ENCODE measurements around the gene LENEP.

The LENEP gene

DNA sequence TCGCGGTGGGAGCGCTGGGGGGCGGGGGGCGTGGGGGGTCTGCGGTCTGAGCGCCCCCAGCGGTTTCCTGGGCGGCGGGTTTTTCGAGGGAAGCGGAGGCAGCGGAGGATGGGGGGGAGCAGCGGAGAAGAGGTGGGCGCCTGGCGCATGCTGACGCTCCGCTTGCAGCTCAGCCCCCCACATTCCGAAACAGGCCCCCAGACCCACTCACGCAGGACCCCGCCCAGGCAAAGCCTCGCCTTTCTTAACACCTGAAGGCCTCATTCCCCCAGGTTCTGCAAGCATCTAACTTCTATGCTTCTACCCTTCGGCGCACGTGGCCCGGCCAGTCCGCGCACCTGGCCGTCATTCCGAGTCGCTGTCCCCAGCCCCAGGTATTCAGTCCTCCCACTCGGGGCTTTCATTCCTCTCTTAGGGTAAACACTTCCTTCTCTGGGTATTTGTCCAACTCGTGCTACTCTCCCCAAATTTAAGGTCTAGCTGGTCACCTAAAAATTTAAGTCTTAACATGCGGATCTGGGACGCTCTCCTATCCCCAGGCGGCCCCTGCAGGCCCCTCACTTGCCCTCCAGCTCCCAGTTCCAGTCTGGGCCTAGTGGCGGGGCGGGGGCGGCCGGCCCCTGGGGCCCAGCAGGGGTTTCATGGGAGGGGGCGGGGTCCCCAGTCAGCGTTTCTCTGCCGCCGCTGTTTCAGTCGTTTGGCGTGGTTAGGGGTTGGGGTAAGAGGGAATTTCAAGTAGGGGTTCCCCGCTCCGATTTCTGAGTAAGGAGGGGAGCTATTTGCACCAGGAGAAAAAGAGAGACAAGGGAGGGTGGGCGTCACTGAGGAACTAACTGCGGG is 6.4 kb downstream of the LENEP start:
- DNase-seq, result peak; percentile 58 to 64

DNA sequence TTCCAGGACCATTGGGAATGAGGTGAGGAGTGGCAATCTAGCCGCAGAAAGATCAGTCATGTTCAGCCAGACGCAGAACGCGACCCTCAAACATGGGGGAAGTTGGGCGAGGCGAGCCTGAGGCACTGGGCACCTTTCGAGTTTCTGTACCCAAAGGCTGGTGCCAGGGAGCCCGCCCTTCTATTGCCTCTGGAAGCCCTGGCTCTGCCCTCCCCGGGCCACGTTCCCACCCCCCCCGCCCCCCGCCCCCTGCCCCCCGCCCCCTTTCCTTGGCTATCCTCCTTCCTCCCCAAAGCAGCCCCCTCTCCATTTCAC is 7.0 kb downstream of the LENEP start:
- no peak for DNase-seq

DNA sequence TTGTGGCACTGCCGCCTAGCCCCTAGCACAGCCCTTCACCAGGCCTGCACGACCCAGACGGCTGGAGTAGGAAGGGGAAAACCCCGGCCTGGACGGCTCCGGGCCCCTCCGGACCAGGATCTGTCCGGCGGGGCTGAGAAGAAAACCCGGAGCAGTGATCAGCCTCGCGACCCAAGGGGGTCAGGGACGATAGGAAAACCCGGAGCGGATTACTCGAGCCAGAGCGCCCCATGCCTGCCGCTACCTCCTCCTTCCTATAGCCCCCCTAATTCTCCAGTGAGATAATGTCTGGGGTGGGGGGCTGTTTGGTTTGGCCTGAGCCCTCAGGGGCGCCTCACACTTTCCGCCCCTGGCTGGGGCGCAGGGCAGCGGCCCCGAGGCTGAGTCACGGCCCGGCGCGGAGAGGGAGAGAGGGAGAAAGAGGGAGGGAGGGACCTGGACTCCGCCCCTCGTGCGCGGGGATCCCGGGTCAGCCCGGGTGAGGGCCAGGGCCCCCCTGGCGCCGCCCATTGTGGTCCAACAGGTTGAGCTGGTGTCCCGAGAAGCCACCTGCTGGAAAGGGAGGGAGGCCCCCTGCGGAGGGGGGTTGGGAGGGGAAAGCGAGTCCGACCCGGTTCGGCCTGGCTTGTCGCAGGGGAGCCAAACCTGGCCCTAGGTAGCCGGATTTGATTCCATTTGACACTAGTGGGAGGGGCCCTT is 7.5 kb downstream of the LENEP start:
- DNase-seq, result peak; percentile 91 to 92

DNA sequence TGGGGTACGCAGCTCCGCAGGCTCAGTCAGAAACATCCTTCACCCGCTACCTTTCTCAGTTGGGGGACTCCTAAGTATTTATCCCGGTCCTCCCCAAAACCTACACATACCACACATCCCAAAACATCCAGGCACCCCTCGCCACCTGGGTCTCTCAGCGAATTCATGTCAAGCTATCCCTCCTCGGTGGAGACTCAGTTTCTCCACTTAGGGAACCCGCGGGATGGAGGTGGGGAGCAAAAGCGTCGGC is 8.0 kb downstream of the LENEP start:
- DNase-seq, result peak in 1 of 2 experiments; percentile 62

DNA sequence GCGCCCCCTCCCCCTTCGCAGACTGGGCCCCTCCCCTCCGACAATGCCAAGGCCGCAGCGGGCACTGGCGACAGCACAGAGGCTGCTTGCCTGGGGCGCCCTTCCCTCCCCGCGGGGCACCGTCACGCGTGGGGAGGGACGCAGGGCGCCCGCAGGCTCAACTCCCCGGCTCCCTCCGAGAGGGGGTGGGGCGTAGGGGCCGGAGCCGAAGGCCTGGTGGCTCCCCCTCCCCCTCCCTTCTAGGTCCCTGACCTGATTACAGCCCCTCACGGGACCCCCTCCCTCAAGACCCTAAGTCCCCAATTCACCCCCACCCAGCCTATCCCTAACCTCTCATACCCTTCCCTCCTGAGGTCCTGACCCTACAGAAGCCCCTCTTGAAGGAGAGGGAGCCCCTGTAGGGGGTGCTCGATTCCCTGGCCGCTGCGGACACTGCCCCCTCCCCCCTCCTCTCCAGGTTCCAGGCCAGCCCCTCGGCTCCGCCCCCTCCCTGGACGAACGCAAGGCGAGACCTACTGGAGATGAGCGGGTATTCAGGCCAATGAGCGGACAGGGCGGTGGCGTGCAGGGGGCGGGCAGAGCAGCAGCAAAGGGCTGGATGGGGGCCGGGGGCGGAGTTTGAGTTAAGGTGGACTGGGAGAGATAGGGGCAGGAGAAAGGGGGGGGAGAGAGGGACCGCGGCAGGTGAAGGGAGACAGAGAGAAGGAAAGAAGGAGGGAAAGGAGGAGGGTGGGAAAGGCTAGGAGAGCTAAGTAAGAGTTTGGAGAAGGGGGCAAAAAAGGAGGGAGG is 8.5 kb downstream of the LENEP start:
- peak; percentile 98 to 99 for DNase-seq

DNA sequence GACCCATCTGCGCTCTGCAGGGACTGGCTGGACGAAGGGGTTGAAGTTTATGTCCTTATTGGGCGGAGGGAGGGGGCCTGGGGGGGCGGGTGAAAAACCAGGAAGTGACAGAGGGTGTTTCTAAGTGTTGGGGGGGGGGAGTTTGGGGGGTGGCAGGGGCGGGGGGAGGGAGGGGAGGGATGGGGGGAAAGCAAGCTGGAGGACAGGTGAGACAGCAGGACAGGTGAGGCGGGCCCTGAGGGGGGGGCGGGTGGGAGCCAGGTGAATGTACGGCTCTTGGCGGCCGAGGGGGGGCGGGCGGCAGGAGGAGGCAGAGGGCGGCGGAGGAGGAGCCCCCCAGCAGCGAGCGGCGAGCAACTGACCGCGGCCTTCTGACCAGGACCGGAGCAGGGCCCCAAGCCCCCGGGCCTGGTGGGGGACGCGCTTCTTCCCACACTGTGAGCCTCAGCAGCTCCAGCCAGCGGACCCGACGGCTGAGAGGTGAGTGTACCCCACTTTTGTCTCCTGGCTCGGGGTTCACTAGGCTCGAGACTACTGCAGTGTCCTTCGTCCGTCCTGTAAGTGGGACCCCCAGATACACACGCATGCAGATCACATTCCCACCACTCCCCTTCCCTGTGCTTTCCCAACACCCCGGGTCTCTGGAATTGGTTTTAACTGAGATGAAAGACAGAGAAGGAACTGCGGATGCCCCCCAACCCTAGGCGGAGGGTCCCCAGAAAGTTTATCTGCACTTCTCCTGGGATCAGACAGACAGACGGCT is 9.3 kb downstream of the LENEP start, which contains the start of gene ZBTB7B:
ZBTB7B (plus strand) TSS at position 339 of the 763 bp plus-strand sequence. CDS start 11,859 bp downstream, outside the sequence.
- peak; percentile 85 to 88 for DNase-seq

DNA sequence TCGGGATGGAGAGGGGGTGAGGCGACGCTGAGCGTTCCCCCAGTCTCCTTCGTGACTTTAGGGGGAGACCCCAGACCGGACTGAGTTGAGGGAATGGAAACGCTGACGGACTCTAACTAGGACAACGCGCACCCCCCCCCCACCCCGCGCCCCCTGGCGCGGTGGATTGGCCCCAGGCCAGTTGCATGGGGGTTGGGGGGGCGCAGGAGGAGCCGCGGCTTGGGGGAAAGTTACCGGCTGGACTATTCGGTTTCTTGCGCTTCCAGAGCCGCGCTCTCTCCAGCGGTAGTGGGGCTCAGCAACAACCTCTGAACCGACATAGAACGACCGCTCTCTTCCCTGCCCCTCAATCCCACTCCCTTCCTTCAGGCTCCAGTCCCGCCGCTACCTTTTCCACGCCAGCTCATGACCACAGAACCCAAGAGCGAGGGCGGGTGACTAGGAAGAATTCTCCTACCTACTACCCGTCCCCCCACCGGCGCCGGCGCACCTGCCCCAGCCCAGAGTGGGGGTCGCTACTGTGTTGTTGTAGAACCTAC is 9.9 kb downstream of the LENEP start:
- DNase-seq, result peak in 1 of 2 experiments; percentile 32

DNA sequence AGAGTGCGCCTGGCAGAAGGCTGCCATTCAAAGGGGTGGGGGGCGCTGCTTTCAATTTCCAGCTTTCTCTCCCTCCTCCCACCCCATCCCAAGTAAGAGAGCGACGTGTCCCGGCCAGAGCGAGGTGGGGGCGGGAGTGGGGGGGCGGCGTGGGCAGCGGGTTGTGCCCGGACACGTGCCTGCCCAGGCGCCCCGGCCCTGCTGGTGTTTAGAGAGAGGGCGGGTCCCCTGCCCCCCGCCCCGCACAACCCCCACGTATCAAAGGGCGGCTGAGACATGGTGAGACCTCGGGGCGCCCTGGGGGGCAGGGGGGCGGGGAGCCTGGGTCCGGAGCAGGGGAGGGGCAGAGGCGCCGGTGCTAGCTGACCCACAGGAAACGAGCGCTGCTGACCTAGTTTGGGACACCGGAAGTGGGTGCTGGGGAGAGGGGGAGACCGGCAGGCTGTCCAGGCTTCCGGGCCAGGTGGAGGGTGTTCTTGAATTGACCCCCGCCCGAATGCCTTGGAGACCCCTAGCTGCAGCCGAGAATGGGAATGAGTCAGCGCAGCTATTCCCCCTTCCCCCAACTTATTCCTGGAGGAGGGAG is 10.5 kb downstream of the LENEP start:
- DNase-seq, result no peak

DNA sequence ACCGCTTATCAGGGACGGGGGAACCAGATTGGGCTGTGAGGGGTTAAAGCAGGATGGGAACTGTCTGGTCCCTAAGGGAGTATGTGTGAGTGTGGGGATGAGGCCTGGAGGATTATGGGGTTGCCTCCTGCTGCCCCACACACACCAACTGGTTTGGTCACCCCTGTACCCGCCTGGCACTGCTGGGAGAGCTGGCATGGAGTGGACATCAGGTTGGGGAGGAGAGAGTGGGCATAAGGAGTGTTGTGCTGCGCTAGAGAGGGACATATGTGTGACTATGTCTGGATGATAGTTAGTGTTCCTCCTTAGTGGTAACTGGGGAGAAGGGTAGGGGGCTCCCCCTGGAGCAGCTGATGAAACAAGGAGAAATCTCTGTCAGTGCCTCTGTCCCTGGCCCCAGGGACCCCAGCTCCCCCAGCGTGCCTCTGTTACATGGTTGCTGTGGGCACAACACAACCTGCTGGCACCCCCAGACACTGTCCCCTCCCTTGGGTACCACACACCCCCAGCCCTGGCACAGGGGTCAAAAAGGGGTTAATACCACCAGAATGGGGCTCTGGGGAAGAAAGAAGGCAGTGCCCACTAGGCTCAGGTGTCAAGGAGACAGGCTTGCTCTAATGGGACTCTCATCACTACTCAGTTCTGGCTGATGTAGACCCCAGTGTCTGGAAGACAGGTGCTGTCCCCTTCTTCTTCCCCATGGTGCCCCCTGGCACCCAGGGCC is 11.1 kb downstream of the LENEP start:
- DNase-seq, result no peak

DNA sequence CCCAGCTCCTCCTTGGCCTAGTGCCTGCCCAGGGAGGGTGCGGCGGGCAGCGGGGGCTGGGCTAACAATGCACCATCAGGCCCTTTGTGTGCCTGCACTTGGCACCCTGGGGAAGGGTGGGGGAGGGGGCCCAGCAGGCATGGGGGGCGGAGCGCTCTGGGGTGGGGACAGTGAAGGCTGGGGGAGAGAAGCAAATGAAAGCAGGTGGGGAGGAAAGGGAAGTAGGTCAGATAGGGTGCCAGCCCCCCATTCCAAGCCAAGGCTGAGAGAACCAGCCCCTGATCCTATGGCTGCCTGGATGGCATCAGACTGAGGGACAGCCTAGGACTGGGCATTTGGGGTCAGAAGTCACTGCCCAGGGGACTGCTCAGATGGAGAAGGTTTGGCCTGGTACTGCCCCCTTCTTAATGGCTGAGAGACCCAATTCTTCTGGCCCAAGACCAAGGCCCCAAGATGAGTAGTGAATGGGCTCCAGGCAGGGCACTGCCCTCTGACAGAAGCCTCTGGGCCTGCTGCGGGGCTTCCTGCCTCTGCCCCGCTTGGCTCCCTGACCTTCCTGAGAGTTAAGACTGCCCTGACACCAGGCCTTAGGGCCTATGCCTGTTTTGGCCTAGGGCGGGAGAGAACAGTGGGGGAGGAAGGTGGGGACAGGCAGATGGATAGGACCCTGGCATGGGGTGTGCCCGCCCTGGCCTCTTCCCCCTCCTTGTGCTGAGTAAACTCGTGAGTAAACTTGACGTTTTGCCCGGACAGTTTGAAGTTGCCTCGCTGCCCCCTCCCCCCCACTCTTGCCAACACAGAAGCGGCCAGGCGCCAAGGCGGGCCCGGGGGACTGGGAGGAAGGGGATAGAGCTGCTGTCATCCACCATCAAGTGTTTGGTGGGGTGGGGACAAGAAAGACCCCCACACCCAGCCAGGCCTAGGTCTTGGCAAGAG is 12.0 kb downstream of the LENEP start:
- DNase-seq, result no peak

DNA sequence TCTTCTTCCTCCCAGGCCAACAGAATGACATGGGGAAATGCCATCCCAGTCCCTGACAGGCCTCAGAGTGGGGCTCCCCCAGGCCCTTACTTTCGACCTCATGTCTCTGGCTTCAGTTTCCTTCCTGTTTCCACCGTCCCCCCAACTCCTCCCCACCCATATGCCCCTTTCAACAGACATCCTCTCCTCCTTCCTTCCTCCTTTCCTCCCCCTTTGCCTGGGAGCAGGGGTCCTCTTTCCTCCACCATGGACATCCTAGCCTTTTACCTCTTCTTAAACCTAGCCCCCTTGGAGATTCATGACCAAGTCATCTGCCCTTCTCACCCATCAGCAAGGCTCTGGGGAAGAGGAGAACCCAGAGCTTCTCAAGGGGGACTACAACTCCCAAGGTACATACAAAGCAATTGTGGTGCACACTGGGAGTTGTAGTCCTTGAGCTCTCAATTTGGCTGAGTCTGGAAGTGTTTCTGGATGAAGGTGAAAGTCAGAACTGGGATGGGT is 13.3 kb downstream of the LENEP start:
- peak; percentile 79 to 85 for DNase-seq

DNA sequence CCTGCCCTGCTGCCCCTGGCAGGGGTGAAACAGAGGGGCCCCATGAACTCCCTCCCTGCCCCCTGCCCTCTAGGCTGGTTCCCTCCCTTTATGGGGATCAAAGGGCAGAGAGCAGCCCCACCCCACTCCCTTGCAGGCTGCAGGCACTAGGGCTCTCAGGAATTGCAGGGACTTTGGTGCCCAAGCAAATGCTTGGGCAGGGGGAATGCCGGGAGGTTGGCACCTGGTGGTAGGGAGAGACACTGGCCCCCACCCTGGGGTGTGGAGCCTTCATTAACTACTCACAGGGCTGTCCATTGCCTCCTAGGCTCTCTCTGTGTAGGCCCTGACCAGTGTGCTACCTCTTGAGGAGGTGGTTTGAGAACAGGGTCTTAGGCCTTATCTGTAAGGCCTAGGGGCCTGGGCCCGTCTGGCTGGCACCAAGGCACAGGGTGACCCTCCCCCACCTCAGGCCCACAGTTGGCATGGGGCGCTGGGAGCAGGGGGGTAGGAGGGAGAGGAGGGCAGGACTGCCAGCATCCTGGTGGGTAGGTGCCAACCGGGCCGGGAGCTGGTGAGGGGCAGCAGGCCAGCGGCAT is 14.0 kb downstream of the LENEP start:
- DNase-seq, result no peak

DNA sequence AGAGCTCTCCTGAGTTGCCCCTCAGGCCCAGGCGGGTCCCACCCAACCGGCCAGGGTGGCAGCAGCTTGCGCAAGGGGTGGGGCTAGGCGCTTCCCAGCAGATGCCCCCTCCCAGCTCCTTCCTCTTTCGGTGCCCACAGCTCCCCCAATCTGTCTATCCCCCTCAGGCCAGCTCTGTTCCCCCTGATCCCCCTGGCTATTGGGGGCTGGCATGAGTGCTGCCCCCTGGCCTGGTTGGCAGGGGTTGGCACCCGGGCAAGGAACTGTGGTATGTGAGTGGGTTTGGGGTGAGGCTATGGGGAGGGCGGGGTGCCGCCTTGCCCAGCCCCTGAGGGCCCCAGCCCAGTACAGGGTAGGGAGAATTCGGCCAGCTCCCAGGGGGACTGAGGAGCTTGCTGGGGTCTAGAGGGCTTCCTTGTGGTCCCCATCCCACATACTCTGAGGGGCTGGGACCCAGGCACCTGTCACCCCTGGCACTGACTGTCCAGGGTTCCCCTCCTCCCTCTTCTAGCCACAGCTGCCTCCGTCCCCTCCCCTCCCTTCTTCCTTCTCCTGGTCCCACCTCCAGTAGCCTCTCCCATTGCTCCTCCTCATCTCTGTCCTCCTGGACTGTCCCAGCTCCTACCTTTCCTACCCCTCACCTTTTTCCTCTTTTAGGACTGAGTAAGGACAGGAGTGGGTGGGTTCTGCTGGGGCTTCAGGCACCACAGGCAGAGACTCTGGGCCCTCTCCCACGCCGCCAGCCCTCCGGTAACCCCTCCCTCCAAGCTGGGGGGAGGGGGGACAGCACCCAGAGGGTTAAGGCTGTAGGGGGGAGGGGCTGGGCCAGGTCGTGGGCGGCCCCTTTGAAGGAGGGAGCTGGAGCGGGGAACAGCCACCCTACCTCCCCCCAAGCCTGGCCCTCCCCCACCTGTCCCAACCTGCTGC is 14.9 kb downstream of the LENEP start:
- no peak for DNase-seq

DNA sequence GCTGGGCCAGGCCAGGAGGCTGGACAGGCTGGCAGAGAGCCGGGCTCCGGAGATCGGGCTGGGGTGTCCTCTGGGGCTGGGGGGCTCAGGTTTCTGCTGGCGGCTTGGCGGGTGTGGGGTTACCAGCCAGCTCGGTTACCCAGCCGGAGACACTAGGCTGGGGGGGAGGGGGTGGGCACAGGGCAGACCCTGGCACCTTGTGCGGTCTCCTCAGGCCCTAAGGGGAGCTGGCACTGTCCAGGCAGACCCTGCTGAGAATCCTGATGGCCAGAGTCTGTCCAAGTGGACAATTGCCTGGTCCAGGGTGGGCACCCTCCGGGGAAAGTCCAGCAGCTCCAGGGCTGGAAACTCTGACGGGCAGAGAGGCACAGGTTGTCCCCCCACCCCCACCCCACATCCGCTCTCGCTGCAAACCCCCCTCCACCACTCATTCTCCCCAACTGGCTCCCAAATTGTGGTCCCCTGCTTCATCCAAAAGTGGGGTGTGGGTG is 15.9 kb downstream of the LENEP start:
- no peak for DNase-seq

DNA sequence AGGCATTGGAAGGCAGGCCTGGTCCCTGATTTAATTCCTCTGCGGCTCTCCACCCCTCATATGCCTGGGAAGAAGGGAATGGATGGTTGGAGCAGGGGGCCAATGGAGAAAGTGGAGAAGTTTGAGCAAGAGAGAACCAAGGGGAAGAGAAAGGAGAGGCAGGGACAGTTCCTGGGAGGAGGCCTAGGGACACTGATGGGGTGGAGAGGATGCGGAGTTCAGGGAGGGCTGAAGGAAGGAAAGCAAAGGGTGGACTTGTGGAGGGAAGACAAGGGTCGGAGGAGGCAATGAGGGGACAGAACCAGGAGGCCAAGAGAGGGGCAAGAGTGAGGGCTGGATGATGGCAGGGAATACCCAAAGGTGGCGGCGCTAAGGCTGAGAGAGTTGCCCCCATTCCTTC is 16.4 kb downstream of the LENEP start:
- no peak for DNase-seq

DNA sequence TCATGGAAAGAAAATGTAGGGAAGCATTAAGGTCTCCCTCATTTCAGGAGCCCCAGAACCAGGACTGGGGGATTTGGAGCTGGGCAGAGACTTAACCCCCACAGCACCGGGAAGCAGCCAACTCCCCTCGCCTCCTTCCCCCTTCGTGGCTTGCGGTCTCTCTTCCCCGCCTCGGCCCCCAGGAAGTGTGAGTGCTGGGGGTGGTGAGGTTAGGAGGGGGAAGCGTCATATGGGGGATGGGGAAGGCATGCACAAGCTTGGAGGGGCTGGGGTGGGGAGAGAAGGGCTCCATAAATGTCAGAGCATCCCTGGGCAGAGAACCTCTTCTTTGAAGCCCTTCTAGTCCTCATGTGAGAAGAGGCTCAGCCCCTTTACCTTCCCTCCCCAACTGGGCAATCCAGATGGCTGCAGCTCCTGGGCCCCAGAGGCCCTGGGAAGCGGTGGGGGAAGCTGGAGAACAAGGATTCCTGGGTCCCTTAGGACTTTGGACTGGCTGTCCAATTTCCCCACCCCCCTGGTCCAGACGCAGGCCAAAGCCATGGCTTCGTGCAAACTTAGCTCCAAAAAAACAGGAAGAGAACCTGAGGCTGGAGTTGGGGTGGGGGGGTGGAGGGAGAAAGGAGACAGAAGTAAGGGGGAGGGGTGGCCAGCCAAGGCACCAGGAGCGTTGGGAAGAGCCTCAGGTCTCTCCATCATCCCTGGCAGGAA is 17.0 kb downstream of the LENEP start:
- DNase-seq, result peak; percentile 42 to 47

DNA sequence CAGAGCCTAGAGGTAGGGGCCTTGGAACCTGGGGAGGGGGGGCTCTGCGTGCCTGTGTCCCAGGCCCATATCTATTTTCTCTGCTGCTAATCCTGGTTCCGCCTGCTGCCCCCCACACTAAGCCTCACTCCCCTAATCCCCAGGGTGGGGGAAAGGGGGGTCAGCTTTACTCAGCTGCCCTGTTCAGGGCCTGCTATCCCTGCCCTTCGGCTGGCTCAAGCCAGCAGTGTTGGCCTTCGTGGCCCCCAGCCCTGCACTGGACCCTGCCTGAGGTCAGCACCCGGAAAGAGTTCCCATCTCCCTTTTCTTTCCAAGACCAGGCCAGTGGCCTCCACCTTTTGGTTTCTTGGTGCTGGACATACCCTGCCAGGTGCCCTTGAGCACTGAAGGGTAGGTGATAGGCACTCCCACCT is 17.6 kb downstream of the LENEP start:
- DNase-seq, result no peak

Measured in Kasumi-1 (cell line).